Measurements from ENCODE around the gene LAMC3. TPM values are rescaled to one million over a fixed set of nuclear protein-coding genes. Genes with fewer than 3 reads are reported as not detected.

The LAMC3 gene
- total RNA-seq, 1 donor from 2014 or later: 1.0 TPM

- H3K27ac Mint-ChIP-seq (ENCODE audit: unreplicated experiment): no peak overlapping the region
- no peak overlapping the region for H3K4me3 Mint-ChIP-seq (ENCODE audit: unreplicated experiment)
- no peak for TF ChIP-seq CTCF (IDR thresholded peaks at IDR 0.05)
- DNase-seq (ENCODE audit: extremely low spot score, unreplicated experiment): no peak
- H3K27me3 Mint-ChIP-seq (ENCODE audit: unreplicated experiment): no peaks in the 10 kb centered on the region
- peaks cover 28% of the 10 kb centered on the region for H3K4me1 Mint-ChIP-seq (ENCODE audit: unreplicated experiment)
- H3K36me3 Mint-ChIP-seq (ENCODE audit: unreplicated experiment): no peaks in the 10 kb centered on the region
- H3K9me3 Mint-ChIP-seq (ENCODE audit: unreplicated experiment): no peaks in the 10 kb centered on the region
Observed at GRCh38 chr9:131103535-131103934, 94.6 kb downstream of the LAMC3 start.

GRCh38 chr9:131104016-131104740 lies 95.2 kb downstream of the LAMC3 start:
- H3K36me3 Mint-ChIP-seq (ENCODE audit: unreplicated experiment): no peaks in the 10 kb centered on the region
- no peaks in the 10 kb centered on the region for H3K27me3 Mint-ChIP-seq (ENCODE audit: unreplicated experiment)
- peaks cover 22% of the 10 kb centered on the region for H3K4me1 Mint-ChIP-seq (ENCODE audit: unreplicated experiment)
- no peaks in the 10 kb centered on the region for H3K9me3 Mint-ChIP-seq (ENCODE audit: unreplicated experiment)
- H3K27ac Mint-ChIP-seq (ENCODE audit: unreplicated experiment): no peak overlapping the region
- no peak for DNase-seq (ENCODE audit: extremely low spot score, unreplicated experiment)
- TF ChIP-seq CTCF (IDR thresholded peaks at IDR 0.05): no peak
- H3K4me3 Mint-ChIP-seq (ENCODE audit: unreplicated experiment): no peak overlapping the region

DNA sequence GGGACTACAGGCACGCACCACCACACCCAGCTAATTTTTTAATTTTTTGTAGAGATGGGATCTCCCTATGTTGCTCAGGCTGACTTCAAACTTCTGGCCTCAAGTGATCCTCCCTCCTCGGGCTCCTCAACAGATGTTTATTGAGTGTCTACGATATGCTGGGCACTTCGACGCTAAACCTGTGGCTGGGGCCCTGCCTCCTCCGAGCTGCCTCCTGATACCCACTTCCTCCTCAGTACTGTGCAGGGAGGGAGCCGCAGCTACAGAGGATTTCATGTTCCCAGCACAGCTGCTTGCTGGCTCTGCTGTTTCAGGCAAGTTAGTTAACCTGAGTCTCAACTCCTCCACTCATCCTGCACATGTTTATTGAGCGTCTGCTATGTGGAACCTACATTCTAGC lies 97.0 kb downstream of the LAMC3 start:
- Mint-ChIP-seq H3K4me1 (ENCODE audit: unreplicated experiment) (peaks cover 10% of the 10 kb centered on the region), H3K27me3 (ENCODE audit: unreplicated experiment) (no peaks in the 10 kb centered on the region), H3K4me3 (ENCODE audit: unreplicated experiment) (no peak overlapping the region), H3K9me3 (ENCODE audit: unreplicated experiment) (no peaks in the 10 kb centered on the region), H3K36me3 (ENCODE audit: unreplicated experiment) (no peaks in the 10 kb centered on the region), H3K27ac (ENCODE audit: unreplicated experiment) (no peak overlapping the region)
- no peak for DNase-seq (ENCODE audit: extremely low spot score, unreplicated experiment)
- TF ChIP-seq CTCF (IDR thresholded peaks at IDR 0.05): no peak

DNA sequence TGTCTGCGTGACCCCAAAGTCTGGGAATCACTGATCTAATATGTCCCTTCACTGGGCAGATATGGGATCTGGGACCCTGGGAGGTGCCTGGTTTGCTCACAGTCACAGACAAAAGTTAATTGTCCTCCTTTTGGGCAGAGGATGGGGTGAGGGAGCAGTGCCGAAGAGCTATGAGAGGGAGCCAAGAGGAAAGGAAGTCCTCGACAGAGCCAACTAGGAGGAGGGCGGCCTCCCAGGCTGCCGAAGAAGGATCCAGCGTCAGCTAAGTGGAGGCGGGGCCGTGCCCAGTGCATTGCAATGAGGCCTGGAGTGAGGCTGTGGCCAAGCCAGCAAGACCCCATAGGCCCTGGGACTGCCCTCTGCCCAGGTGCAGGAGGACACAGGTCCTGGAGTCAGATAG lies 98.8 kb downstream of the LAMC3 start:
- no peak overlapping the region for H3K4me3 Mint-ChIP-seq (ENCODE audit: unreplicated experiment)
- no peak for TF ChIP-seq CTCF (IDR thresholded peaks at IDR 0.05)
- no peaks in the 10 kb centered on the region for H3K36me3 Mint-ChIP-seq (ENCODE audit: unreplicated experiment)
- no peak overlapping the region for H3K27ac Mint-ChIP-seq (ENCODE audit: unreplicated experiment)
- DNase-seq (ENCODE audit: extremely low spot score, unreplicated experiment): no peak
- H3K27me3 Mint-ChIP-seq (ENCODE audit: unreplicated experiment): no peaks in the 10 kb centered on the region
- no peaks in the 10 kb centered on the region for H3K9me3 Mint-ChIP-seq (ENCODE audit: unreplicated experiment)
- H3K4me1 Mint-ChIP-seq (ENCODE audit: unreplicated experiment): peaks cover 10% of the 10 kb centered on the region

DNA sequence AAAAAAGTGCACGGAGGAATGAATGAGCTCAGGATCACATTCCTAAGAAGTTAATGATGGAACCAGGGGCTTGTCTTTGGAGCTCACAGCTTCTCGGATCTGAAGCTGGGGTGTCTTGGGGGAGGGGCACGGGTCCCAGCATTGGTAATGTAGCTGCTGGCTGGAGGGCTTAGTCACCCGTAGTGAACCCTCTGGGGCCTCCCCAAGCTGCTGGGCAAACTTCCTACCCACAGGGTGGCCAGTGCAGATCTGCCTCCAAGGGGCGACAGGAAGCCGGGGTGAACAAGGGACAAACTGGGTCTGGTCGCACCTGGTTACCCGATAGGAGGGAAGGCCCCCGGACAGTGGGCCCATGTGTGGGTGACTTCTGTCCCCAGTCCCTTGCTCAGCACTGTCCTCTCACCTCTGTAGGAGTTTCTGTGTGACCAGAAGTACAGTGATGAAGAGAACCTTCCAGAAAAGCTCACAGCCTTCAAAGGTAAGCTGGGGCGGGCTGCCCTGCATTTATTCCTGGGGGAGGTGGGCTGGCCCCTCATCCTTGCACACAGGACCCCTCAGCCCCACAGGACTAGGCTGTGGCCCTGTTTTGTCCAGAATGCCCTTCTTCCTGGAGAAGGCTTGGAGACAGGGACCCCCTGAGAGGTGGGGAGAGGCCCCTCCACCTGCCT lies 102.3 kb downstream of the LAMC3 start:
- Mint-ChIP-seq H3K4me3 (ENCODE audit: unreplicated experiment) (no peak overlapping the region), H3K36me3 (ENCODE audit: unreplicated experiment) (peaks cover 2% of the 10 kb centered on the region), H3K9me3 (ENCODE audit: unreplicated experiment) (no peaks in the 10 kb centered on the region), H3K27me3 (ENCODE audit: unreplicated experiment) (no peaks in the 10 kb centered on the region), H3K27ac (ENCODE audit: unreplicated experiment) (no peak overlapping the region), H3K4me1 (ENCODE audit: unreplicated experiment) (peaks cover 22% of the 10 kb centered on the region)
- DNase-seq (ENCODE audit: extremely low spot score, unreplicated experiment): no peak
- TF ChIP-seq CTCF (IDR thresholded peaks at IDR 0.05): no peak
